Dermis microvascular lymphatic vessel endothelial cell (primary cell): Measurements from ENCODE around the gene NEURL3. TPM values are rescaled to one million over a fixed set of nuclear protein-coding genes. Genes with fewer than 3 reads are reported as not detected.

Experiments used
- DNase-seq, 2 donors: peaks; one replicate each; pipeline versions ENCODE4 v3.0.0 to v3.0.0-alpha.2; 2010; ENCODE audit warnings: low read depth in 2 of 2
- total RNA-seq: library from RNA; depleted of rRNA; stranded (reverse); fragments of >200 nt; gene quantifications from 2 replicates; pipeline ENCODE4 v1.2.1, GENCODE V29; 2014

The NEURL3 gene
- total RNA-seq, 1 donor from 2014 or later: 0.13 TPM

- peak in 1 of 2 donors; percentile 46 for DNase-seq
Measured at GRCh38 chr2:96528006-96528699, 23.0 kb upstream of the NEURL3 start.

- peak in 1 of 2 donors; percentile 52 for DNase-seq
Measured at GRCh38 chr2:96527286-96528005, 22.3 kb upstream of the NEURL3 start.

- DNase-seq: no peak
Measured at GRCh38 chr2:96526615-96527285, 21.6 kb upstream of the NEURL3 start.

- DNase-seq: no peak
Measured at GRCh38 chr2:96526101-96526591, 21.0 kb upstream of the NEURL3 start.

GRCh38 chr2:96525211-96525507 is 20.0 kb upstream of the NEURL3 start:
- DNase-seq: no peak

- no peak for DNase-seq
Measured at GRCh38 chr2:96524482-96525210, 19.5 kb upstream of the NEURL3 start.

GRCh38 chr2:96523659-96524481 is 18.7 kb upstream of the NEURL3 start:
- no peak for DNase-seq

GRCh38 chr2:96522304-96523203 is 17.4 kb upstream of the NEURL3 start:
- no peak for DNase-seq

GRCh38 chr2:96521219-96521618 is 16.1 kb upstream of the NEURL3 start:
- no peak for DNase-seq

- DNase-seq: no peak
Measured at GRCh38 chr2:96520697-96521096, 15.5 kb upstream of the NEURL3 start.

GRCh38 chr2:96520231-96520630 is 15.1 kb upstream of the NEURL3 start:
- DNase-seq: no peak

GRCh38 chr2:96517079-96517478 is 11.9 kb upstream of the NEURL3 start:
- no peak for DNase-seq

GRCh38 chr2:96514521-96514920 is 9.4 kb upstream of the NEURL3 start:
- no peak for DNase-seq

GRCh38 chr2:96512341-96512740 is 7.2 kb upstream of the NEURL3 start:
- DNase-seq: no peak

- no peak for DNase-seq
Measured at GRCh38 chr2:96511851-96512250, 6.7 kb upstream of the NEURL3 start.

GRCh38 chr2:96510931-96511595 is 5.9 kb upstream of the NEURL3 start:
- no peak for DNase-seq

GRCh38 chr2:96509847-96510230 is 4.7 kb upstream of the NEURL3 start:
- no peak for DNase-seq

GRCh38 chr2:96509114-96509846 is 4.1 kb upstream of the NEURL3 start:
- DNase-seq: peak; percentile 60 to 87
